Fibroblast of lung (primary cell): ENCODE data around the gene SLC39A5. TPM values are rescaled to one million over a fixed set of nuclear protein-coding genes. Genes with fewer than 3 reads are reported as not detected.

Experiments
- DNase-seq, 2 donors: peaks; one replicate each; pipeline versions ENCODE4 v3.0.0 to v3.0.0-alpha.2; 2010; ENCODE audit warnings: low read depth in 2 of 2
- H2AFZ ChIP-seq: 2 replicates; pipeline ENCODE4 v1.5.1; 2012; ENCODE audit warnings: low read length, control low read depth, inconsistent platforms
- H3K27ac ChIP-seq: 2 replicates; pipeline ENCODE4 v1.5.1; 2011; ENCODE audit warnings: low read length, control low read depth; ENCODE audit not compliant: insufficient read depth
- H3K27me3 ChIP-seq: 2 replicates; pipeline ENCODE4 v1.5.1; 2011; ENCODE audit warnings: mild to moderate bottlenecking, low read length; ENCODE audit not compliant: control insufficient read depth, insufficient read depth
- H3K36me3 ChIP-seq: 2 replicates; pipeline ENCODE4 v1.5.1; 2011; ENCODE audit warnings: low read length; ENCODE audit not compliant: control insufficient read depth, insufficient read depth
- H3K4me1 ChIP-seq: 2 replicates; pipeline ENCODE4 v1.5.1; 2011; ENCODE audit warnings: low read length; ENCODE audit not compliant: control insufficient read depth, insufficient read depth; ENCODE audit errors: extremely low read depth
- H3K4me2 ChIP-seq: 2 replicates; pipeline ENCODE4 v1.5.1; 2011; ENCODE audit warnings: low read length, control low read depth; ENCODE audit not compliant: insufficient read depth; ENCODE audit errors: extremely low read depth
- H3K4me3 ChIP-seq, 4 experiments: fragments of 200-600 bp in 1 of 4; sonication (generic) in 1 of 4; replicated peaks in 1 of 4; 2 replicates each; pipeline ENCODE4 v1.5.1; 2011 to 2016; ENCODE audit warnings: low read length in 4 of 4, low read depth in 3 of 4, mild to moderate bottlenecking in 3 of 4, control low read depth in 2 of 4, inconsistent platforms in 1 of 4, mixed read lengths in 1 of 4; ENCODE audit not compliant: insufficient read depth in 1 of 4; ENCODE audit errors: control extremely low read depth in 1 of 4
- H3K79me2 ChIP-seq: 2 replicates; pipeline ENCODE4 v1.5.1; 2012; ENCODE audit warnings: mild to moderate bottlenecking, low read length, inconsistent platforms; ENCODE audit not compliant: control insufficient read depth, insufficient read depth
- H3K9ac ChIP-seq: 2 replicates; pipeline ENCODE4 v1.5.1; 2011; ENCODE audit warnings: mild to moderate bottlenecking, low read length, control low read depth; ENCODE audit not compliant: insufficient read depth
- H3K9me3 ChIP-seq: 2 replicates; pipeline ENCODE4 v1.5.1; 2012; ENCODE audit warnings: low read depth, low read length; ENCODE audit not compliant: control insufficient read depth, insufficient read depth
- H4K20me1 ChIP-seq: 2 replicates; pipeline ENCODE4 v1.5.1; 2011; ENCODE audit warnings: low read length; ENCODE audit not compliant: control insufficient read depth, insufficient read depth; ENCODE audit errors: extremely low read depth
- CTCF ChIP-seq, 2 donors: IDR thresholded peaks in 1 of 2; conservative IDR thresholded peaks in 1 of 2; 1 replicate in 1 of 2; 2 replicates in 1 of 2; pipeline ENCODE4 v1.5.1; 2011 to 2012; ENCODE audit warnings: low read length in 2 of 2, control low read depth in 1 of 2, inconsistent platforms in 1 of 2, low read depth in 1 of 2, mild to moderate bottlenecking in 1 of 2
- EZH2 ChIP-seq: IDR thresholded peaks from 2 replicates; pipeline ENCODE4 v1.5.1; 2012; ENCODE audit warnings: low read length, control low read depth, mild to moderate bottlenecking; ENCODE audit errors: missing control alignments
- polyA plus RNA-seq, 2 donors: library from polyadenylated mRNA; depleted of rRNA in 1 of 2; stranded (reverse) in 1 of 2; unstranded in 1 of 2; fragments of >200 nt; gene quantifications; 2 replicates each; pipeline ENCODE4 v1.2.1, GENCODE V29; 2011 to 2012; ENCODE audit warnings: missing spikeins in 1 of 2
- total RNA-seq: library from RNA; depleted of rRNA; stranded (reverse); fragments of >200 nt; gene quantifications from 2 replicates; pipeline ENCODE4 v1.2.1, GENCODE V29; 2014

The SLC39A5 gene
- total and polyA plus RNA-seq, 2 donors (not counting 1 experiment from before 2014, with no cell fraction given) = not detected

- no peaks in the 10 kb centered on the region for H3K79me2 ChIP-seq
- no peak overlapping the region for H3K27ac ChIP-seq
- TF ChIP-seq EZH2 = no peak
- TF ChIP-seq CTCF (conservative IDR thresholded peaks at IDR 0.05 in 1 of 2, IDR thresholded peaks at IDR 0.05 in 1 of 2; ENCODE audit: low read depth in 1 of 2, low read length in 2 of 2) = no peak
- H3K4me2 ChIP-seq = no peak overlapping the region
- H4K20me1 ChIP-seq = no peaks in the 10 kb centered on the region
- H3K9me3 ChIP-seq = no peaks in the 10 kb centered on the region
- no peaks in the 10 kb centered on the region for H3K36me3 ChIP-seq
- H3K4me1 ChIP-seq = peaks cover 2% of the 10 kb centered on the region
- H3K27me3 ChIP-seq = no peaks in the 10 kb centered on the region
- H2AFZ ChIP-seq = no peak overlapping the region
- H3K4me3 ChIP-seq = no peak overlapping the region
- DNase-seq = no peak
- H3K9ac ChIP-seq = no peak overlapping the region
These were observed 31.8 kb upstream of the SLC39A5 start for GRCh38 chr12:56197921-56198635.

- no peaks in the 10 kb centered on the region for H3K4me1 ChIP-seq
- no peaks in the 10 kb centered on the region for H4K20me1 ChIP-seq
- no peak overlapping the region for H3K27ac ChIP-seq
- H3K36me3 ChIP-seq = no peaks in the 10 kb centered on the region
- no peak overlapping the region for H3K9ac ChIP-seq
- peak in 1 of 2 donors; percentile 64 for DNase-seq
- H2AFZ ChIP-seq = no peak overlapping the region
- H3K4me3 ChIP-seq = no peak overlapping the region
- H3K79me2 ChIP-seq = no peaks in the 10 kb centered on the region
- H3K27me3 ChIP-seq = no peaks in the 10 kb centered on the region
- no peak overlapping the region for H3K4me2 ChIP-seq
- H3K9me3 ChIP-seq = no peaks in the 10 kb centered on the region
- no peak for TF ChIP-seq CTCF (conservative IDR thresholded peaks at IDR 0.05 in 1 of 2, IDR thresholded peaks at IDR 0.05 in 1 of 2; ENCODE audit: low read depth in 1 of 2, low read length in 2 of 2)
- TF ChIP-seq EZH2 = no peak
These were observed 31.0 kb upstream of the SLC39A5 start for GRCh38 chr12:56198836-56199235.

DNA sequence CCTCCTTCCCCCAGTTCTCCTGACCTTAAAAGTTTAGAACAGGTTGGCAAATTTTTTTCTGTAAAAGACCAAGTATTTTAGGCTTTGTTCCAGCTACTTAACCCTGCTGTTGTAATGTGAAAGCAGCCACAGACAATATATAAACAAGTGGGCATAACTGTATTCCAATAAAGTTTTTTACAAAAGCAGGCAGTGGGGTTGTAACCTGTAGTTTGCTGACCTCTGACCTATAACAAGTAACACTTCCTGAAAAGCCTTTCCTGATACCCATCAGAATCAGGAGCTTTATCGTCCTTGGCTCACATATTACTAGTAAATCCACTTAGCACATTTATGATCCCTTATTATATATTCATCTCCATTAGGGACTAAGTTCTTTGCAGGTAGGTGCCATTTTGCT lies 27.5 kb upstream of the SLC39A5 start:
- DNase-seq = no peak
- Histone ChIP-seq H3K9me3 (no peaks in the 10 kb centered on the region), H3K36me3 (peaks cover 13% of the 10 kb centered on the region), H3K79me2 (no peaks in the 10 kb centered on the region), H3K4me3 (no peak overlapping the region), H2AFZ (no peak overlapping the region), H3K4me1 (peaks cover 4% of the 10 kb centered on the region), H3K9ac (no peak overlapping the region), H4K20me1 (no peaks in the 10 kb centered on the region), H3K4me2 (no peak overlapping the region), H3K27ac (no peak overlapping the region), H3K27me3 (no peaks in the 10 kb centered on the region)
- no peak for TF ChIP-seq CTCF (conservative IDR thresholded peaks at IDR 0.05 in 1 of 2, IDR thresholded peaks at IDR 0.05 in 1 of 2; ENCODE audit: low read depth in 1 of 2, low read length in 2 of 2)
- no peak for TF ChIP-seq EZH2
